ENCODE measurements around the gene TOP1. TPM values are rescaled to one million over a fixed set of nuclear protein-coding genes. Genes with fewer than 3 reads are reported as not detected.
"Not testable (repeated sequence)": the region's sequence is repeated elsewhere in the genome, so short reads cannot be mapped to it uniquely, and the experiment has no call there.

The TOP1 gene
- total and polyA plus RNA-seq, 5 donors from 2014 or later = 9.2 to 50.0 (median 9.7) TPM

- Mint-ChIP-seq H3K36me3 (no peaks in the 10 kb centered on the region), H3K27ac (no peak overlapping the region), H3K9me3 (no peaks in the 10 kb centered on the region), H3K4me1 (peaks cover 11 to 21% (median 16%) of the 10 kb centered on the region in 4 donors), H3K27me3 (no peaks in the 10 kb centered on the region), H3K4me3 (no peak overlapping the region)
- Histone ChIP-seq H3K27ac (ENCODE audit: insufficient read depth, low read length, poor library complexity, severe bottlenecking) (no peak overlapping the region), H3K9me3 (ENCODE audit: control insufficient read depth in 2 of 2, low read length in 2 of 2) (no peaks in the 10 kb centered on the region), H3K36me3 (ENCODE audit: control insufficient read depth, insufficient read depth, low read length) (no peaks in the 10 kb centered on the region), H3K4me3 (ENCODE audit: low read depth, low read length) (no peak overlapping the region), H3K4me1 (ENCODE audit: control insufficient read depth, insufficient read depth, low read length, poor library complexity, severe bottlenecking) (peaks cover 19% of the 10 kb centered on the region), H3K27me3 (ENCODE audit: control insufficient read depth, insufficient read depth, low read length) (no peaks in the 10 kb centered on the region)
- ATAC-seq (ENCODE audit: low read depth in 2 of 2) (no peak), DNase-seq (no peak)
Measured at GRCh38 chr20:40999841-41000240, 28.8 kb upstream of the TOP1 start.

GRCh38 chr20:41000628-41001027, 28.0 kb upstream of the TOP1 start:
- no peaks in the 10 kb centered on the region for H3K36me3 ChIP-seq (ENCODE audit: control insufficient read depth, insufficient read depth, low read length)
- no peak overlapping the region for H3K4me3 ChIP-seq (ENCODE audit: low read depth, low read length)
- H3K27me3 ChIP-seq (ENCODE audit: control insufficient read depth, insufficient read depth, low read length) = no peaks in the 10 kb centered on the region
- DNase-seq = no peak
- no peaks in the 10 kb centered on the region for H3K27me3 Mint-ChIP-seq
- H3K36me3 Mint-ChIP-seq = no peaks in the 10 kb centered on the region
- H3K4me3 Mint-ChIP-seq = no peak overlapping the region
- no peak overlapping the region for H3K27ac ChIP-seq (ENCODE audit: insufficient read depth, low read length, poor library complexity, severe bottlenecking)
- H3K4me1 Mint-ChIP-seq = peaks cover 11 to 21% (median 16%) of the 10 kb centered on the region in 4 donors
- no peaks in the 10 kb centered on the region for H3K9me3 ChIP-seq (ENCODE audit: control insufficient read depth in 2 of 2, low read length in 2 of 2)
- H3K4me1 ChIP-seq (ENCODE audit: control insufficient read depth, insufficient read depth, low read length, poor library complexity, severe bottlenecking) = peaks cover 19% of the 10 kb centered on the region
- H3K27ac Mint-ChIP-seq = peak overlapping the region in 1 of 3 donors; percentile 14
- H3K9me3 Mint-ChIP-seq = no peaks in the 10 kb centered on the region
- ATAC-seq (ENCODE audit: low read depth in 2 of 2) = no peak

GRCh38 chr20:41001497-41001896, 27.1 kb upstream of the TOP1 start:
- peaks cover 19% of the 10 kb centered on the region for H3K4me1 ChIP-seq (ENCODE audit: control insufficient read depth, insufficient read depth, low read length, poor library complexity, severe bottlenecking)

GRCh38 chr20:41002842-41003142, 25.8 kb upstream of the TOP1 start:
- H3K27ac Mint-ChIP-seq = peak overlapping the region; percentile 93 to 99 (median 99)
- H3K4me3 Mint-ChIP-seq = peak overlapping the region; percentile 79 to 89 (median 86)
- peaks cover 13 to 22% (median 17%) of the 10 kb centered on the region in 4 donors for H3K4me1 Mint-ChIP-seq
- H3K9me3 ChIP-seq (ENCODE audit: control insufficient read depth in 2 of 2, low read length in 2 of 2) = no peaks in the 10 kb centered on the region
- H3K36me3 Mint-ChIP-seq = no peaks in the 10 kb centered on the region
- DNase-seq (no peak), ATAC-seq (ENCODE audit: low read depth in 2 of 2) (no peak)
- H3K27ac ChIP-seq (ENCODE audit: insufficient read depth, low read length, poor library complexity, severe bottlenecking) = peak overlapping the region; percentile 94
- H3K4me1 ChIP-seq (ENCODE audit: control insufficient read depth, insufficient read depth, low read length, poor library complexity, severe bottlenecking) = peaks cover 19% of the 10 kb centered on the region
- peak overlapping the region; percentile 90 for H3K4me3 ChIP-seq (ENCODE audit: low read depth, low read length)
- H3K27me3 Mint-ChIP-seq = no peaks in the 10 kb centered on the region
- H3K36me3 ChIP-seq (ENCODE audit: control insufficient read depth, insufficient read depth, low read length) = no peaks in the 10 kb centered on the region
- no peaks in the 10 kb centered on the region for H3K9me3 Mint-ChIP-seq
- H3K27me3 ChIP-seq (ENCODE audit: control insufficient read depth, insufficient read depth, low read length) = no peaks in the 10 kb centered on the region

More at GRCh38 chr20:41001497-41001896, 27.1 kb upstream of the TOP1 start:
- Mint-ChIP-seq H3K9me3 (no peaks in the 10 kb centered on the region), H3K36me3 (no peaks in the 10 kb centered on the region), H3K4me3 (no peak overlapping the region), H3K4me1 (peaks cover 11 to 21% (median 16%) of the 10 kb centered on the region in 4 donors), H3K27me3 (no peaks in the 10 kb centered on the region), H3K27ac (no peak overlapping the region)
- ATAC-seq (ENCODE audit: low read depth in 2 of 2) = no peak
- H3K27ac ChIP-seq (ENCODE audit: insufficient read depth, low read length, poor library complexity, severe bottlenecking) = no peak overlapping the region
- no peak for DNase-seq
- no peaks in the 10 kb centered on the region for H3K9me3 ChIP-seq (ENCODE audit: control insufficient read depth in 2 of 2, low read length in 2 of 2)
- H3K4me3 ChIP-seq (ENCODE audit: low read depth, low read length) = no peak overlapping the region
- H3K27me3 ChIP-seq (ENCODE audit: control insufficient read depth, insufficient read depth, low read length) = no peaks in the 10 kb centered on the region
- no peaks in the 10 kb centered on the region for H3K36me3 ChIP-seq (ENCODE audit: control insufficient read depth, insufficient read depth, low read length)

- H3K4me1 Mint-ChIP-seq = peaks cover 13 to 28% (median 21%) of the 10 kb centered on the region in 4 donors
- Histone ChIP-seq H3K4me1 (ENCODE audit: control insufficient read depth, insufficient read depth, low read length, poor library complexity, severe bottlenecking) (peaks cover 19% of the 10 kb centered on the region), H3K9me3 (ENCODE audit: control insufficient read depth in 2 of 2, low read length in 2 of 2) (no peaks in the 10 kb centered on the region), H3K36me3 (ENCODE audit: control insufficient read depth, insufficient read depth, low read length) (no peaks in the 10 kb centered on the region), H3K27ac (ENCODE audit: insufficient read depth, low read length, poor library complexity, severe bottlenecking) (peak overlapping the region; percentile 94), H3K27me3 (ENCODE audit: control insufficient read depth, insufficient read depth, low read length) (no peaks in the 10 kb centered on the region), H3K4me3 (ENCODE audit: low read depth, low read length) (peak overlapping the region; percentile 90)
- H3K27me3 Mint-ChIP-seq = no peaks in the 10 kb centered on the region
- no peaks in the 10 kb centered on the region for H3K36me3 Mint-ChIP-seq
- peak overlapping the region; percentile 93 to 99 (median 99) for H3K27ac Mint-ChIP-seq
- DNase-seq = peak; percentile 63 to 92 (median 84)
- H3K9me3 Mint-ChIP-seq = no peaks in the 10 kb centered on the region
- peak overlapping the region; percentile 79 to 89 (median 86) for H3K4me3 Mint-ChIP-seq
- peak; percentile 92 to 93 for ATAC-seq (ENCODE audit: low read depth in 2 of 2)
Measured at GRCh38 chr20:41003143-41003935, 25.3 kb upstream of the TOP1 start.

GRCh38 chr20:41003936-41004294, 24.7 kb upstream of the TOP1 start:
- not testable (repeated sequence) for DNase-seq; ATAC-seq (ENCODE audit: low read depth in 2 of 2); H3K9me3 Mint-ChIP-seq; H3K9me3 ChIP-seq (ENCODE audit: control insufficient read depth in 2 of 2, low read length in 2 of 2); H3K27me3 Mint-ChIP-seq; H3K27me3 ChIP-seq (ENCODE audit: control insufficient read depth, insufficient read depth, low read length); H3K36me3 ChIP-seq (ENCODE audit: control insufficient read depth, insufficient read depth, low read length); H3K36me3 Mint-ChIP-seq
- H3K27ac Mint-ChIP-seq = peak overlapping the region; percentile 93 to 99 (median 99)
- peaks cover 13 to 30% (median 22%) of the 10 kb centered on the region in 4 donors for H3K4me1 Mint-ChIP-seq
- H3K4me3 Mint-ChIP-seq = peak overlapping the region; percentile 79 to 89 (median 86)
- Histone ChIP-seq H3K4me3 (ENCODE audit: low read depth, low read length) (peak overlapping the region; percentile 90), H3K27ac (ENCODE audit: insufficient read depth, low read length, poor library complexity, severe bottlenecking) (peak overlapping the region; percentile 94), H3K4me1 (ENCODE audit: control insufficient read depth, insufficient read depth, low read length, poor library complexity, severe bottlenecking) (peaks cover 19% of the 10 kb centered on the region)

- Histone ChIP-seq H3K9me3 (ENCODE audit: control insufficient read depth in 2 of 2, low read length in 2 of 2) (no peaks in the 10 kb centered on the region), H3K27ac (ENCODE audit: insufficient read depth, low read length, poor library complexity, severe bottlenecking) (no peak overlapping the region), H3K4me1 (ENCODE audit: control insufficient read depth, insufficient read depth, low read length, poor library complexity, severe bottlenecking) (peaks cover 19% of the 10 kb centered on the region), H3K4me3 (ENCODE audit: low read depth, low read length) (no peak overlapping the region), H3K27me3 (ENCODE audit: control insufficient read depth, insufficient read depth, low read length) (no peaks in the 10 kb centered on the region), H3K36me3 (ENCODE audit: control insufficient read depth, insufficient read depth, low read length) (no peaks in the 10 kb centered on the region)
- DNase-seq (no peak), ATAC-seq (ENCODE audit: low read depth in 2 of 2) (no peak)
- Mint-ChIP-seq H3K36me3 (no peaks in the 10 kb centered on the region), H3K27ac (peak overlapping the region in 2 of 3 donors; percentile 99), H3K4me3 (no peak overlapping the region), H3K27me3 (no peaks in the 10 kb centered on the region), H3K9me3 (no peaks in the 10 kb centered on the region), H3K4me1 (peaks cover 13 to 29% (median 22%) of the 10 kb centered on the region in 4 donors)
Measured at GRCh38 chr20:41004531-41005360, 23.9 kb upstream of the TOP1 start.

Measured in CD4-positive, CD25-positive, alpha-beta regulatory T cell (primary cell).